Endothelial cell of umbilical vein (primary cell): ENCODE results near the gene OR2B6. TPM values are rescaled to one million over a fixed set of nuclear protein-coding genes. Genes with fewer than 3 reads are reported as not detected.

Experiments used
- BruUV-seq: library from RNA; stranded (reverse); fragments of 400-500 nt; replicated peaks from 2 replicates; lab custom pipeline; 2021; lab: Mats Ljungman, UMichigan
- CTCF ChIA-PET: fragments of 300-600, 350-600 bp; sonication (Branson Sonifier 250); formaldehyde crosslinking; loops from one replicate; lab custom pipeline; 2021; ENCODE audit warnings: antibody characterized with exemption, inconsistent platforms; lab: Charles Lee
- POLR2A ChIA-PET: fragments of 300-600, 350-600 bp; sonication (Branson Sonifier 250); formaldehyde crosslinking; loops from one replicate; lab custom pipeline; 2021; ENCODE audit warnings: antibody characterized with exemption, inconsistent platforms; lab: Charles Lee
- DNase-seq: peaks from one replicate; pipeline ENCODE4 v3.0.0-alpha.2; 2011; ENCODE audit warnings: low read depth, low spot score
- FAIRE-seq: peaks from 2 replicates; lab custom pipeline; 2011; peaks lifted over from hg19 to GRCh38; lab: Jason Lieb, UNC
- H2AFZ ChIP-seq: 2 replicates; pipeline ENCODE4 v1.6.0; 2012; ENCODE audit warnings: low read depth, low read length, control low read depth, inconsistent platforms
- H3K27ac ChIP-seq: 2 replicates; pipeline ENCODE4 v1.5.1; 2011; ENCODE audit warnings: low read depth, mild to moderate bottlenecking, control low read depth, low read length, moderate library complexity; ENCODE audit not compliant: insufficient read depth
- H3K27me3 ChIP-seq, 2 experiments: 2 replicates each; pipeline versions ENCODE4 v1.6.0 to v1.6.1; 2011; ENCODE audit warnings: low read length in 2 of 2, mixed read lengths in 1 of 2; ENCODE audit not compliant: control insufficient read depth in 2 of 2, insufficient read depth in 2 of 2
- H3K36me3 ChIP-seq, 2 experiments: 2 replicates in 1 of 2; 3 replicates in 1 of 2; pipeline ENCODE4 v1.5.1; 2011; ENCODE audit warnings: low read length in 2 of 2, mild to moderate bottlenecking in 1 of 2, moderate library complexity in 1 of 2; ENCODE audit not compliant: control insufficient read depth in 2 of 2, insufficient read depth in 2 of 2; ENCODE audit errors: extremely low read depth in 1 of 2
- H3K4me1 ChIP-seq: 3 replicates; pipeline ENCODE4 v1.5.1; 2011; ENCODE audit warnings: mild to moderate bottlenecking, low read length; ENCODE audit not compliant: control insufficient read depth, insufficient read depth; ENCODE audit errors: extremely low read depth
- H3K4me2 ChIP-seq: 2 replicates; pipeline ENCODE4 v1.6.1; 2011; ENCODE audit warnings: low read length, control low read depth, mixed read lengths; ENCODE audit not compliant: insufficient read depth
- H3K4me3 ChIP-seq, 3 experiments: fragments of 200-600 bp in 1 of 3; sonication (generic), shearing (Covaris generic) in 1 of 3; replicated peaks in 1 of 3; 2 replicates each; pipeline ENCODE4 v1.5.1; 2011 to 2016; ENCODE audit warnings: control low read depth in 3 of 3, low read length in 3 of 3, mild to moderate bottlenecking in 2 of 3, inconsistent platforms in 1 of 3, low read depth in 1 of 3, moderate library complexity in 1 of 3; ENCODE audit not compliant: insufficient read depth in 1 of 3
- H3K79me2 ChIP-seq: 2 replicates; pipeline ENCODE4 v1.6.0; 2012; ENCODE audit warnings: low read length, inconsistent platforms; ENCODE audit not compliant: control insufficient read depth, insufficient read depth
- H3K9ac ChIP-seq: replicated peaks from 2 replicates; pipeline ENCODE3; 2011; ENCODE audit warnings: low read length, control low read depth; ENCODE audit not compliant: insufficient read depth; ENCODE audit errors: extremely low read depth
- H3K9me1 ChIP-seq: replicated peaks from 3 replicates; pipeline ENCODE4 v1.6.0; 2011; ENCODE audit warnings: mild to moderate bottlenecking, low read length; ENCODE audit not compliant: control insufficient read depth, insufficient read depth; ENCODE audit errors: extremely low read depth
- H3K9me3 ChIP-seq: replicated peaks from 2 replicates; pipeline ENCODE4 v1.5.1; 2012; ENCODE audit warnings: low read length, inconsistent platforms; ENCODE audit not compliant: control insufficient read depth, insufficient read depth
- H4K20me1 ChIP-seq: replicated peaks from 2 replicates; pipeline ENCODE3; 2011; ENCODE audit warnings: mild to moderate bottlenecking, low read length; ENCODE audit not compliant: control insufficient read depth, insufficient read depth; ENCODE audit errors: extremely low read depth
- CTCF ChIP-seq, 2 donors: IDR thresholded peaks; 1 replicate in 1 of 2; 2 replicates in 1 of 2; pipeline ENCODE4 v1.5.1; 2011; ENCODE audit warnings: low read length in 2 of 2, mild to moderate bottlenecking in 2 of 2, moderate library complexity in 2 of 2, control low read depth in 1 of 2, inconsistent platforms in 1 of 2, low read depth in 1 of 2; ENCODE audit not compliant: insufficient read depth in 1 of 2; ENCODE audit errors: extremely low read depth in 1 of 2
- EZH2 ChIP-seq: IDR thresholded peaks from 2 replicates; pipeline ENCODE4 v1.6.1; 2012; ENCODE audit warnings: borderline replicate concordance, low read depth, mild to moderate bottlenecking, moderate library complexity, low read length, inconsistent platforms; ENCODE audit not compliant: severe bottlenecking
- FOS ChIP-seq: IDR thresholded peaks from 2 replicates; pipeline ENCODE4 v1.6.1; 2011; ENCODE audit warnings: mild to moderate bottlenecking, low read length, moderate library complexity, borderline replicate concordance; ENCODE audit not compliant: insufficient read depth
- GATA2 ChIP-seq: IDR thresholded peaks from 2 replicates; pipeline ENCODE4 v1.7.0; 2011; ENCODE audit warnings: low read depth, mild to moderate bottlenecking, moderate library complexity, mixed read lengths, low read length; ENCODE audit not compliant: insufficient read length, insufficient read depth
- JUN ChIP-seq: IDR thresholded peaks from 2 replicates; pipeline ENCODE4 v1.6.1; 2011; ENCODE audit warnings: borderline replicate concordance, low read depth; ENCODE audit not compliant: insufficient read length, insufficient read depth
- MAX ChIP-seq: IDR thresholded peaks from 2 replicates; pipeline ENCODE4 v1.6.1; 2011; ENCODE audit not compliant: insufficient read depth, insufficient read length
- MYC ChIP-seq: IDR thresholded peaks from one replicate; pipeline ENCODE4 v1.6.1; 2011; ENCODE audit warnings: mild to moderate bottlenecking, low read depth, low read length
- POLR2A ChIP-seq: IDR thresholded peaks from 2 replicates; pipeline ENCODE4 v1.6.1; 2012; ENCODE audit warnings: low read depth, mild to moderate bottlenecking, control low read depth, low read length
- POLR2AphosphoS5 ChIP-seq: IDR thresholded peaks from 2 replicates; pipeline ENCODE4 v1.6.1; 2012; ENCODE audit warnings: low read depth, mild to moderate bottlenecking, control low read depth, low read length, moderate library complexity; ENCODE audit not compliant: insufficient read depth
- dilution Hi-C: fragments of 300-500 bp; cut with MboI; formaldehyde crosslinking; loops from one replicate; pipeline ENCODE4 v1.15.0; 2019; ENCODE audit warnings: low sequenced_read_pairs; ENCODE audit not compliant: extremely low pct_ligation_motif_present
- intact Hi-C: fragments of 100-400 bp; cut with micrococcal nuclease; formaldehyde crosslinking; loops from one replicate; pipeline ENCODE4 v1.10.0; 2022
- polyA plus RNA-seq, 4 experiments: library from polyadenylated mRNA; depleted of rRNA in 3 of 4; stranded (reverse) in 3 of 4; unstranded in 1 of 4; fragments of >200 nt; gene quantifications; 2 replicates each; pipeline versions ENCODE4 v1.2.1 to v1.2.3, GENCODE V29; 2011 to 2012; ENCODE audit warnings: missing spikeins in 1 of 4
- total RNA-seq: library from RNA; stranded (reverse); gene quantifications from 2 replicates; pipeline ENCODE4 v1.2.3, GENCODE V29; 2021

The OR2B6 gene
- total and polyA plus RNA-seq, 2 donors (not counting 3 experiments of a cell fraction or from before 2014, with no cell fraction given), result not detected

DNA sequence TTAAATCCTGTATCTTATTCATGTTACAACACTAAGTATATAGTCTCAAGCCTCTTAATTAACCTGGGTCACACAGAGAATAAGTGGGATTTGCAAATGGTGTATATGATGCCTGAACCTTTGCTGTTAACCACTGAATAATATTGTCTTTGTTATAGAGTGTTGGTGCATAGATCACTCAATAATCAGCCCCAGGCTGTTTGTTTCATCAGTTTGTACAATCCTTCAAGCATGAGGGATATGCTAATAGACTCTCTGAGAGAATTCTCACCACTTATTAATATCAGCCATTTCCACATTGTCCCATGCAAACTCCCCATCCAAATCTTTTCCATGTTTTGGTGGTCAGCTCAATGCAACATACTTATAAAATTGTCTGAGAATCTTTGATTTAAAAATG lies 21.7 kb downstream of the OR2B6 start:
- POLR2A ChIA-PET, result no interaction called here
- no peaks in the 10 kb centered on the region for H3K27me3 ChIP-seq
- H4K20me1 ChIP-seq, result no peaks in the 10 kb centered on the region
- no peak overlapping the region for H2AFZ ChIP-seq
- H3K27ac ChIP-seq, result no peak overlapping the region
- FAIRE-seq, result no peak
- TF ChIP-seq GATA2 (no peak), EZH2 (no peak), POLR2AphosphoS5 (no peak), CTCF (IDR thresholded peaks at IDR 0.05; ENCODE audit: extremely low read depth in 1 of 2, insufficient read depth in 1 of 2, low read depth in 1 of 2, low read length in 2 of 2) (no peak), MAX (no peak), MYC (no peak), JUN (no peak), FOS (no peak), POLR2A (no peak)
- no peaks in the 10 kb centered on the region for H3K9me3 ChIP-seq
- no peak overlapping the region for H3K4me3 ChIP-seq
- no peaks in the 10 kb centered on the region for H3K9me1 ChIP-seq
- intact Hi-C loops, result no loop called here
- H3K4me1 ChIP-seq, result no peaks in the 10 kb centered on the region
- H3K36me3 ChIP-seq, result no peaks in the 10 kb centered on the region
- no peak overlapping the region for H3K4me2 ChIP-seq
- H3K9ac ChIP-seq, result no peak overlapping the region
- BruUV-seq, result no TSS peak
- DNase-seq, result no peak
- dilution Hi-C loops, result no loop called here
- no peaks in the 10 kb centered on the region for H3K79me2 ChIP-seq
- CTCF ChIA-PET, result no interaction called here
